WTC11 (cell line): ENCODE data around the gene CPNE5.

Source experiments
- ATF1 ChIP-seq: sonication (generic); formaldehyde crosslinking; IDR thresholded peaks from 2 replicates; pipeline ENCODE4 v1.8.1; 2023; ENCODE audit warnings: mild to moderate bottlenecking, moderate library complexity, missing genetic modification reagents
- ATF3 ChIP-seq: sonication (generic); formaldehyde crosslinking; conservative IDR thresholded peaks from 2 replicates; pipeline ENCODE4 v1.8.1; 2022; ENCODE audit warnings: mild to moderate bottlenecking, missing genetic modification reagents
- ATF6 ChIP-seq: sonication (generic); formaldehyde crosslinking; IDR thresholded peaks from 2 replicates; pipeline ENCODE4 v1.8.1; 2023; ENCODE audit warnings: mild to moderate bottlenecking, missing genetic modification reagents
- CTCF ChIP-seq: fragments of 200-600 bp; IDR thresholded peaks from 2 replicates; pipeline ENCODE4 v1.8.0; 2022; ENCODE audit warnings: antibody characterized with exemption
- E2F1 ChIP-seq: sonication (generic); formaldehyde crosslinking; IDR thresholded peaks from 2 replicates; pipeline ENCODE4 v1.8.0; 2022; ENCODE audit warnings: mild to moderate bottlenecking, missing genetic modification reagents
- ETV6 ChIP-seq: sonication (generic); formaldehyde crosslinking; IDR thresholded peaks from 2 replicates; pipeline ENCODE4 v1.8.1; 2022; ENCODE audit warnings: mild to moderate bottlenecking, missing genetic modification reagents
- JAZF1 ChIP-seq: fragments of 250-450 bp; sonication (Bioruptor Pico); IDR thresholded peaks from 2 replicates; pipeline ENCODE4 v1.9.0; 2021; ENCODE audit warnings: moderate library complexity, mild to moderate bottlenecking, inconsistent platforms
- KAT7 ChIP-seq: sonication (generic); formaldehyde crosslinking; IDR thresholded peaks from 2 replicates; pipeline ENCODE4 v1.8.1; 2023; ENCODE audit warnings: missing genetic modification reagents, mild to moderate bottlenecking, borderline replicate concordance
- NFYB ChIP-seq: sonication (generic); formaldehyde crosslinking; conservative IDR thresholded peaks from 2 replicates; pipeline ENCODE4 v1.8.0; 2022; ENCODE audit warnings: low read depth, missing genetic modification reagents
- SOX15 ChIP-seq: fragments of 250-450 bp; sonication (Bioruptor Pico); IDR thresholded peaks from 2 replicates; pipeline ENCODE4 v1.9.0; 2021; ENCODE audit warnings: mild to moderate bottlenecking
- STAT6 ChIP-seq: sonication (generic); formaldehyde crosslinking; conservative IDR thresholded peaks from 2 replicates; pipeline ENCODE4 v1.8.1; 2023; ENCODE audit warnings: mild to moderate bottlenecking, low read depth, missing genetic modification reagents, moderate library complexity
- TCF7 ChIP-seq: sonication (generic); formaldehyde crosslinking; IDR thresholded peaks from 2 replicates; pipeline ENCODE4 v1.8.0; 2022; ENCODE audit warnings: mild to moderate bottlenecking, low read depth, missing genetic modification reagents, moderate library complexity
- USF2 ChIP-seq: sonication (generic); formaldehyde crosslinking; IDR thresholded peaks from 2 replicates; pipeline ENCODE4 v1.8.1; 2023; ENCODE audit warnings: mild to moderate bottlenecking, missing genetic modification reagents, moderate library complexity
- ZNF281 ChIP-seq: sonication (generic); formaldehyde crosslinking; IDR thresholded peaks from 2 replicates; pipeline ENCODE4 v1.8.0; 2023; ENCODE audit warnings: mild to moderate bottlenecking, missing genetic modification reagents

- no peak for TF ChIP-seq CTCF
- no peak for TF ChIP-seq ATF1 (CRISPR knock-in tag)
- no peak for TF ChIP-seq ATF3 (CRISPR knock-in tag)
- no peak for TF ChIP-seq TCF7 (CRISPR knock-in tag)
- TF ChIP-seq NFYB (CRISPR knock-in tag) = no peak
- no peak for TF ChIP-seq SOX15
- TF ChIP-seq ETV6 (CRISPR knock-in tag) = no peak
- no peak for TF ChIP-seq JAZF1
- no peak for TF ChIP-seq STAT6 (CRISPR knock-in tag)
- TF ChIP-seq E2F1 (CRISPR knock-in tag) = no peak
- TF ChIP-seq ZNF281 (CRISPR knock-in tag) = no peak
- TF ChIP-seq ATF6 (CRISPR knock-in tag) = no peak
- TF ChIP-seq KAT7 = no peak
- TF ChIP-seq USF2 = no peak
Measured at GRCh38 chr6:36875250-36875633, 36.0 kb upstream of the CPNE5 start.
